NOMO-1 treated with dmso at 0.1 percent for 144 hours (cell line): ENCODE measurements around the gene FHIT.

Source experiments
- DNase-seq: peaks from one replicate; lab custom pipeline; 2025; ENCODE audit not compliant: unreplicated experiment; lab: John Stamatoyannopoulos, UW

FHIT gene

DNA sequence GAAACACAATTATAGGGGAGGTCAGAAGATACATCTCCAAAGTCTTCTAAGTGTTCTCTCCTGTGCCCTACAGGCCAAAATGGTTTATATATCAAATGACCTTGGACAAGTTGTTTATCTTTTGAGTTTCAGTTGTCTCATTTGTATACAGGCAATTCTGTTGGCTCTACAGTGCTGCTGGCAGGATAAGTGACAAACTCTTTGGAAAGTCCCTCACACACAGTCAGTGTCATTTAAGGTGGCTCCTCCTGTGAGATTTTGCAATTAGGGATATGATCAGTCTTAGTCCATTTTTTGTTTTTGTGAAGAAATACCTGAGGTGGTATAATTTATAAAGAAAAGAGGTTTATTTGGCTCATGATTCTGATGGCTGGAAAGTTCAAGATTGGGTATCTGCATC is 1165.6 kb downstream of the FHIT start:
- no peak for DNase-seq

DNA sequence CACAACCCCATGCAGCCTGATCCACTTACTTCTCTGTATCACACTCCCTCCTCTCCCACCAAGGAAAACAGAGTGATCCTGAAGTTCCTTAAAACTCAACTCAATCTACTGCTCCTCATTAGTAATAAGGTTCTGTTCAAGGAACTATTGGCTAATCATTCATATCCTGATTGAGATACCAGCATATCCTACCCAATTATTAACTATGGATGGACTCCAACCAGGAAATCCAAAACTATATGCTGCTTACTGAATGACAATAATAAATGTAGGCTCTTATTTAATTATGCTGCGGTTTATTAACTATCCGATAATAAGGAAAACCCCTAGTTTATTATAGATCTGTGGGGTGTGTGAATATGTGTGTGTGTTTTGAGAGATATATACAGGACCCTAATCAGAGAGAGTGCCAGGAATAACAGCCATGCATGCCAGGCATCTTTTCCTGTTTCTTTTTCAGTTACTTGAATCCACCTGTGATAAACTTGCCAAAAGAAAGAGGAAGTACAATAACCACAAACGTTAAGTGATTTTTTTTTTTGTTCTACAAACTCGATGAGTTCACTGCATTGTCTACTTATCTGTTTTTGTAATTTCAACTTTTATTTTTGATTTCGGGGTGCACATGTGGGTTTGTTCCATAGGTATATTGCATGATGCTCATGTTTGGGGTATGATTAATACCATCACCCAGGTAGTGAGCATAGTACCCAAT is 1169.7 kb downstream of the FHIT start:
- peak; percentile 15 for DNase-seq

DNA sequence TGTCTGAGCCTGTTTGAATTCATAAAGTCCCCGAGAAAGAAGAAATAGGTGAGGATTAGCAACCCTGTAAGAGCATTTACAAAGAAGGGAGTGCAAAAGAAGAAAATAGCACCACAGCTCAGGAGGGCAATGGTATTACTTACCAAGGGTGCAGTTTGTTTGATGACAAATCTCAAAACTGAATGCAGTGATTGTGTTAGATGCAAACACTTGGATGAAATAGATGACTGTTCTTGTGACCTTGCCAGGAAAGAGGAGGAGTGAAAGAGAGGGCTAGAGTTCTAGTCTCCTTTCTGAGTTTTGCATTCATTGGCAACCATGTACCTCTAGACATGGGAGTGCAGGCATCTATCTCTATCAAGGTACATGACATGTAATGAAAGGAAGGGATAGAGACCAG is 1170.6 kb downstream of the FHIT start:
- no peak for DNase-seq

DNA sequence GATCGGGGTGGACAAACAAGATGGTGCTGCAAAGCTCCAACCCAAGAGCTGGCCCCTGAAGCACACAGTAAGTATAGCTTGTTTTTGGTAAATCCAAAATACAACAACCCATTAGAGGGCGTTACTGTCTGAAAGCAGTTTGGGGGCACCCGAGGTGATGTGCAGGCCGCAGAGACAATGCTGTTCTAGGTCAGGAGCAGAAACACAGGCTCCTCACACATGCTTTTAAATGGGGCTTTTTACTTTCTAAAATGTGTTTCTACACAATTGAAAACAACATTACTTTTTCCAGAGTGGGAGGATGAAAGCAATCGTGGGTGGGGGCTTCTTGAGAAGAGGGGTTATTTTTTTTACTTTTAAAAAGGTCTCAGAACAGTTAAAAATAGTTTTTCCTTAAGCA is 1172.2 kb downstream of the FHIT start:
- DNase-seq: no peak

DNA sequence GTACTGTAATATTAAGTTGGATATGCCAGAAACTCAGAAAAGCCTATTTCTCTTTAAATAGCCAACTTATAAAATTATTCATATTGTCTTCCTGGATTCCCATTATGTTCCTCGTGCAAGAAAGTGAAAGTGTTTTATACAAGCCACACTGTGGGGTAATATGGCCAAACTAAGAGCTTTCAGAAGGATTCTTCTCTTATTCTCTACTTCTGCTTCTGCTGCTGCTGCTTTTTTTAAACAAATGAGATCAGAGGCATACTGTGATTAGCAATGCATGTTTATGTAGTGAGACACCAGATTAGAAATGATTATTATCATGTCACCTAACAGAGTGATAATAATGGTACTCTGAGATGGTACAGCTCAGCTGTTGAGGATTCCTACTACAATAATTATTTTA is 1174.9 kb downstream of the FHIT start:
- peak; percentile 68 for DNase-seq

DNA sequence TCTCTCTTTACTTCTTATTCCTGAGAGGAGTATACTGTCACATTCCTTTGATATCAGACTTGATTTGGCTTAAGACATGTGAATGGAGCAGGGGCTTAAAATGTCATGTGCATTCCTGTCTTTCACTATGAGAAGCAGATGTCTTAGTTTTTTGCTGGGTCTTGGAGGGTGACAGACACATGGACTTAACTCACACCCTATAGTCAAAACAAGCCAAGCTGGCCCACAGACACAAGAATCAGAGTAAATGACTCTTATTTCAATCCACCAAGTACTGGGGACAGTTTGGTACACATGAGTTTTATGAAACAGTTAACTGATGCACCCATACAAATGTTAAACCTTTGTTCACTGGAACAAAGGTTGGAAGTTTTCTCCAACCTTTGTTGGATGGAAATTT is 1177.3 kb downstream of the FHIT start:
- no peak for DNase-seq

DNA sequence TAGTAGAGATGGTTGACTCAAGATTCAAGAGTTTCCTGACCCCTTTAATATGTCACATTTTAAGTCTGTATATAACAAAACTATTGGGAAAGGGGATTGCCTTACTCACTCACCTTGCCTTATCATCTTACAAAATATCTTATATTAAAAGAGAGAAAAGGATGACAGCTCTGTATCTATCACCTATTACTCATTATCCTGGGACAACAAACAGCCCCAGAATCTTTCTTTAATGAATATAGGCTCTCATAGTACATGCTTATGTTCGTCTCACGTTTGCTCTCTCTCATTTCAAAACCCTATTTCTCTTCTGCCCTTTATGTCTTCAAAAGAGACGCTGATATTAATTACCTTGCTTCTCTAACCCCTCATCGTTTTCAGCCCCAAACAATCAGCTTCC is 1178.0 kb downstream of the FHIT start:
- DNase-seq: no peak

DNA sequence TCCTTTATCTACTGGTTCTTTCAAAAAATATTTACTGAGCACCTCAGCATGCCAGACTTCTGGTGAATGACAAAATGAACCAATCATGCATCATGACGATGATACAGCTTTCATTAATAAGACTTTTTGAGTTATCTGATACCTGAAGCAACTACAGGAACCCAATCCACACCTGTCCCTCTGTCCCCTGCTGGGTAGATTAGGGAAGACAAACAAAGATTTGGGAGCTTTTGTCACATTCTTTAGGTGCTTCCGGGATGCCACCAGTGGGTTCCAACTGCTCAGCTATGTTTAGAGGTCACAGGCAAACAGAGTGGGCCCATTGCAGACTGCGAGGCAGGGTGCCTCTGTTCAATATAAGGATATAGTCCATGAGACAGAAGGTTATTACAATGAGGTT is 1180.9 kb downstream of the FHIT start:
- no peak for DNase-seq

DNA sequence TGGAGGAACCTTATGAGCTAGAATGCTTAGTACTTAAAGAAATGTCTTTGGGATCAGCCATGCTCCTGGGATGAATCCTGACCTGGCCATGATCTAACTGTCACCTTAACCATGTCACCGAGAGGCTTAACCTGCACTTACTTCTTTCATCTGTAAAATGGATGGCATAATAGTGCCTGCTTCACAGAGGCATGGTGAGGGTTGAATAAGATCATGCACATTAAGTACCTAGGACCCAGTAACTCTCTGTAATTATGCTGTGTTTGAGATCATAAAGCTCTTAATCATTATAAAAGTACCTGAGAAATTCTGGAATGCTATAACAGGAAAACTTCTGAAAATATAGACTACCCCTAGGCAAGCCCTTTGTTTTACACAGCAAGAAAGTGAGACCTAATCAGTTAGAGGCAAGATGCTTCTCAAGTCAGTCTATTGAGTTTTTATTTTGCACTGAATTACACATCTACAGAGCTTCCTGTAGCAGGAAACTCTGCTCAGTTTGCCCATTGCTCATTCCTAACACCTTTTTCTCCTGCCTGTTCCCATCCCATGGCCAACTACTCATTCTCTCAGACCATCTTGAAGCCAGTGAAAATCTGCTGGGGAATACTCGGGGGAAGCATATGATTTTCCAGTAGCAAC is 1185.9 kb downstream of the FHIT start:
- DNase-seq: no peak

DNA sequence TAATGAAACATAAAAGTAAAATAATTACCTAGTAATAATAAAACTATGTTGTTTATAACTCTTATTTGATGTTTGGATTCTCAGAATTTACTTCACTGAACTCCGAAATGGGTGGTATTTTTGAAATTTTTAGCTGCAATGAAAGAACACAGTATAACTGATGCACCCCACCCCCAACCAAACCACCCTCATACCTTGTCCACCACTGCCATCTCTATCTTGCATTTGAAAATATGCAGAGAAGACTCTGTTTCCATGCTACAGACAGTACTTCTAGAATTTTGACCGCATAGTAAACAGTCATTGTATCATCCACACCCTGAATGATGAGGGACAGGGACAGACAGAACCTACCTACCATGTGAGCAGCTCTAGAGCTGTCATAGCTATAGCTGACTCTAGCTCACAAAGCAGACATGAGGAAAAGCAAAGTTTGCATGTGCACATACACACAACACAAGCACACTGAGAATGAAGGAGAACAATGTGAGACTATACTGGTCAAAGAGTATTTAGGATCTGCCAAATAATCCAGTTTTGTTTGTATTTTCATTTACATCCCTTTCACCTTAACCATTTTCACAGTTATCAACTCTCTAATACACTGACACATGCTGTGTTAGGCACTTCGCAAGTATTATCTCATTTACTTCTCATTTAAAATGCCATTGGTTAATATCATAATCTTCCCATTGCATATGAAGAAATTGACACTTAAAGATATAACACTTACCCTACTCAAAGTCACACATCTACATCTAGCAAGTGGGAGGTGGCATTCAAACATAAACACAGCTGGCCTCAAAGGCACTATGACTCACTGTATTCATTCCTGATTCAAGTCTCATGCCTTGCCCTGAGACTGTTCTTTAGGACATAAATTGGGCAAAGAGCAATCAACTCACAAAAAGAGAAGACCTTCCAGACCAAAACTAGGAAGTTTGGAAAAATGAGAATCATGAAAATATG is 1186.8 kb downstream of the FHIT start:
- DNase-seq: no peak

DNA sequence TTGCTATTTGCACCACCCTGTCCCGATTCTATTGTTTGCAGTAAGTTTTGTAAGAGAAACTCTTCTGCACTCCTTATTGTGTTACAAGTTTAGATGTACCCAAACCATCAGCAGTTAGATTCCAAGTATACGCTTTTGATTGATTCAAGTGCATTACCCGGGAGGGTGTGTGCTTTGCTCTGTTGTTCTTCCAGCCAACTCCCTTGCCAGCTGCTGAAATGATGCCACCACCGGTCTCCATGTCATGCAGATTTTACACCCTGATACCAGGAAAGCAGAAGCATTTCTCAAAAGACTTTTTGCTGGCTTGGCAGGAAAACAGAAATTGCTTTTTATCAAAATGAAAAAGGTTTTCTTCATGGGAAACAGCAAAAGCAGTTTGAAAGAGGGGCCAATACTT is 1194.8 kb downstream of the FHIT start:
- no peak for DNase-seq

DNA sequence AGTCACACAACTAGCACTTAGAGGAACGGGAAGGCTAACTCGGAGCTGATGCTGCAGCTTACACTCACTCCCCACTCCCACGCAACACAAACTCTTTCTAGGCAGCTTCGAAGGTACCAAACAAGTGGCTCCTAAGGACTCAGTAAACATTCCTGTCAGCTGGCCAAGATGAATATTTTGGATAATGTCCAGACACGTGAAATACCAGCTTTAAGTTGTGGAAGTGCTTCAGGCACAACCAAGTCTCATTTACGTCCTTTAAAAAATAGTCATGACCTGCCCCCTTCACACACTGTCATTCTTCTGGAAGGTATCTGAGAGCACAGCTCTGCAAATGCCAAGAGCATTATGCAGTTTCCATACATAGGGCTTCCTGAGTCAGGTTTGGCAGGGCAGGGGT is 1195.5 kb downstream of the FHIT start:
- DNase-seq: no peak

DNA sequence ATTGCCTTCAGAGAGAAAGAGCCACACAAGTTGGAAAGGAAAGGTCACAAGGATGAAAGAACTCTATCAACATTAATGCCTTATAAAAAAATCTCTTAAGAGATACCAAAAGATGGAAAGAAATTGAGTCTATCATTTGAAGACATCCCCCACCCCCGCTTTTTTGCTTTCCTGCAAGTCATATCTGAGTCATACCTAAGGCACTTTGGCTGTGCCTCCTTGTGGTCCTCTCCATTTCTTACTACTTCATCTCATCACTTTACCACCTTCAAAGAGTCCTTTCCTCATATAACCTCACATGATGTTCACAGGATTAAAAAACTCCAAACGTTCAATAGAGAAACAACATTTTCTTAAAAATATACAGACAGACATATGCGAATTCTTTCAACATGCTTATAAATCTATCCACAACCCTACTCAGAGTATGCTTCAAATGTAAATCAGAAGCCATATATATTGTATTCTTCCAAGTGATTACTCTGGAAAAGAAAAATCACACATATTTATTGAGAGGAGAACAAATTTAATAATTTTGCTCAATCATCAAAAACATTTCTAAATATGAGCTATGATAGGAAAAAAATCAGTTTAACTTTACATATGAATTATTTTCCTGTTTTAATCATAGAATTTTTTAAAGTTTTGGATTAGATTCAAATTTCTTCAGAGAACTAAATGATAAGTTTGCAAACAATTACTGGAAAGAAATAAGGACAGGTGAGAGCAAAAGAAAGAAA is 1197.6 kb downstream of the FHIT start:
- DNase-seq: no peak

DNA sequence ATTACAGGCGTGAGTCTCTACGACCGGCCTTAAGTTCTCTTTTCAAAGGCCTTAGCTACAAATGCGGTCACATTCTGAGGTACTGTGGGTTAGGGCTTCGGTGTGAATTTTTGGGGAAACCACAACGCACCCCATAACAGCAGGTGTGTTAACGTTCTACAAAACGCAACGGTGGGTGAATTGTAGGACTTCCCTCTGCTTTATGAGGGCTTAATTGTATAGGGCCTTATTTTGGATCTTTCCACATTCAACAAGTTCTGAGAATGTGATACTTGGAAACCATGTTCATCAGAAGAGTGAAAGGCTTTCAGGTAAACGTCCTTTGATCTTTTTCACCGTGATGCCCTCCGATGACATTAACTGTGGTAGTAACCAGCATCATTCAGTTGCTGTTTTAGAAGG is 1202.8 kb downstream of the FHIT start:
- no peak for DNase-seq

DNA sequence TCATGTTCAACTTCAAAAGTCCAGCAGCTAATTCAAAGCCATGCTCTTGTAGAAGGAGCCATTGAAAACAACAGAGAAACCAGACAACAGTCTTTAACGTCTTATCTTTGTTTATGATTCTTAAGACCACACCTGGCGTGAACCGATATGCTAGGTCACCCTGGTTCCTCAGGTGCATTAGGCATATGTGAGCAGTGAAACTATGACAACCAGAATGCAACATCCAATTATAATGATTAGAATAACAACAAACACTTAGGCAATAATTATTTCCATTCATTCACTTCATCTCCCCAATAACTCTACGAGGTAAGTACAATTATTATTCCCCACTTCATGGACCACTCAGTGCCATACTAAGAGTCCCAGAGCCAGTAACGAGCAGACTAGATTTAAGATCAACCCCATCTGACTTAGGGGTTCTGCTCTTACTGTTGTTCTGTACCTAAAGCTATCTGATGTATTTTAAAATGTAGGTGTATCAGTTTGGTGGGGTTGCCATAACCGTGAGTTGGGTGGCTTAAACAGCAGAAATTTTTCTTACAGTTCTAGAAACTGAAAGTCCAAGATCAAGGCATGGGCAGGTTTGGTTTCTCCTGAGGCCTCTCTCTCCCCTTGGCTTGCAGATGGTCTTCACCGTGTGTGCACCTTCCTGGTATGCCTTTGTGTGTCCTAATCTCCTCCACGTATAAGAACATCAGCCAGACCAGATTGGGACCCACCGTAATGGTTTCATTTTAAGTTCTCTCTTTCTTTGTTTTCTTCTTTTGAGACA is 1203.6 kb downstream of the FHIT start:
- DNase-seq: no peak

DNA sequence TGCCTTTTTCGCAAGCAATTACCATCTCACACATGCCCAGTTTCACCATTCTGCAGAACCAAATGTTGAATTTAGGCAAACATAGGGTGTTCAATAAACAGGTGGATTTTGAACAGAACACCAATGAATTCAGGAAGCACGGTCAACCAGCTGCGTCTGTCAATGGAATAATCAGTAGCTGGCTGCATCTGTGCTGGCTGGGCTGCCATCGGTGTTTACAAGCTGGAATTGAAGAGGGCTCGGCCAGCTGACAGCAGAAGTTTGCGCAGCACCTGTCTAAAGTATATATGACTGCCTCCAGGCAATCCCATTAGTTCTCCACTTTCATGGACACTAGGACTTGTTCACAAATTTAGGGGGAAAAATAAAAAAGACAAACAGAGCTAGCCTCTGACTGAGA is 1205.0 kb downstream of the FHIT start:
- DNase-seq: no peak

DNA sequence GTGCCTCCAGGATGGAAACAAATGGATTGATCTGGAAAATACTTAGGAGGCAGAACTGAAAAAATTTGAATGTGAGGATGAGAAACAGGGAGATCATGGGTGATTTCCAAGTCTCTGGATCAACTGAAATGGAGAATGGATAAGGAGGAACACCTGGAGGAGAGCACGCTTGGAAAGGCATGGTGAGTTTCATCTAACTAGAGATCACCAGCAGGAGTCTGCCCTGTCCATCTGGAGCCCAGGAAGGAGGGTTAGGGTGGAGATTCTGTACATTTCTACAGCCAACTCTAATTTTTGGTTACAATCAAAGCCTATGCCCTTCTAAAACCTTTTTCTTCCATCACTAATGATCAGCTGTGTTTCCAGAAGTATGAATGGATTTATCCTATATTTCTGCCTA is 1205.6 kb downstream of the FHIT start:
- DNase-seq: no peak

DNA sequence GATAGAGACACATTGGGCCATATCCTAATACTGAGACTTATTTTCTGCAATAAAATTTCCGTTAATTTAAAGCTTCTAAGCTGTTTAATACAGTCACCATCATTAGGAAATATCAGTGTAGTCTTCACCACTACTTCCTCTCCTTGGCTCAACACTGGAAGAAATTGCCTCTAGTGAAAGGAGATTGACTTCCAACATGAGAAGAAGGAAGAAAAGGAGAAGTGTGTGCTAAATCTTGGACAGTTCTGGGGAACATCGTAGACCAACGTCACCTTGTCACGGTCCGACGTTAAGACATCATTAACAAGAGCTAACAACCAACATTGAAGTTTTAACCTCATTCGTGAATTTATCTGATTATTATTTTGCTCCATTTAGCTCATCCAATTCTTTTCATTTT is 1214.4 kb downstream of the FHIT start:
- DNase-seq: peak; percentile 74

DNA sequence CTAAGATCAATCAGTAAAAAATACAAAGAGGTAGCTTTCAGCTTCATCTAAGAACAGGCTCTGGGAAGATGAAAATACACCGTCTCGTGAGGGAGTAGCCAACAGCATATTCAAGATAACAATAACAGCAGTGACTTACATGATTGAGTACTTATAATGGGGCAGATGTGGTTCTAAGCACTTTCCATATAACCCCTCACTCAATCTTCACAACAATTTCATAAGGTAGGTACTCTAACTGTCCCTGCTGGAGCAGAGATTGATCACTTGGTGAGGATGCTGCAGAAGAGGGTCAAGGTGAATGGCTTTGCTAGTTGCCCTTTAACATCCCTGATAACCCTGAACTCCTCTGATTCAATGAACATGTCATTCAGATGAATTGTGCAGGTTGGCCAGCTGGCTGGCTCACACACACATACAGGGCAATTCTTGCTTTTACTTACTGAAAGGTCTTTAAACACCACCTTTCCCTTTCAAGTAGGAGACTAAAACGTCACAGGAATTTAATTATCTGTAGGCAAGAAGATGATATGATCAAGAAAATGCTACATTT is 1217.3 kb downstream of the FHIT start:
- DNase-seq: no peak

DNA sequence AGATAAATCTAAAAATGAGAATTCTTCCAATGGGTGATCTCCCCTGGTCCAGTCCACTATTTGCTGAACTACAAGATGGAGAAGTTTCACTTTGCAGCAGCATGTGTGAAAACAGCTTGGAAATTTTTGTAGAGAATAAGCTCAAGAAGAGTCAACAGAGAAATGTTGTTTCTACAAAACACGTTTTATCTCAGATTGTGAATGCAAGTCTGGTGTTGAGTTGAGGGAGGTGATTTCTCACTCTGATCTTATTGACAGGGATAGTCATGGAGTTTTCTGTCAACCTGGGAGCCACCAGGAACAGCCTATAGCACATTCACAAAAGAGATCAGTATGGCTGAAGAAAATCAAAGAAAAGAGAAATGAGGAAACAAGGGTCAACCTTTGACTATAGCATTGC is 1220.3 kb downstream of the FHIT start:
- no peak for DNase-seq
